Medulla oblongata (tissue), 1 donor: ENCODE measurements around the gene OR2L8.

ENCODE experiments used
- DNase-seq: peaks from one replicate; pipeline ENCODE4 v3.0.0-alpha.2; 2015; ENCODE audit errors: extremely low spot score

Gene OR2L8

GRCh38 chr1:247966532-247967204 is 18.0 kb downstream of the OR2L8 start:
- DNase-seq, result no peak

- DNase-seq, result no peak
Measured at GRCh38 chr1:247992986-247993385, 44.3 kb downstream of the OR2L8 start.

GRCh38 chr1:247998811-247999210 is 50.2 kb downstream of the OR2L8 start:
- DNase-seq, result no peak
